ENCODE measurements around the gene MACO1.

MACO1 gene

GRCh38 chr1:25522031-25522655, 91.4 kb downstream of the MACO1 start:
- TF ChIP-seq ZBTB7A (IDR thresholded peaks at IDR 0.05; ENCODE audit: low read depth) (no peak), YY1 (IDR thresholded peaks at IDR 0.05; ENCODE audit: low read depth) (no peak), TCF12 (IDR thresholded peaks at IDR 0.05; ENCODE audit: low read depth) (no peak), EP300 (IDR thresholded peaks at IDR 0.05; ENCODE audit: borderline replicate concordance) (no peak), EGR1 (IDR thresholded peaks at IDR 0.05) (no peak), FOXM1 (IDR thresholded peaks at IDR 0.05; ENCODE audit: borderline replicate concordance, low read depth) (no peak), NFIC (IDR thresholded peaks at IDR 0.05) (no peak), TAF1 (IDR thresholded peaks at IDR 0.05; ENCODE audit: low read depth) (no peak), TEAD4 (IDR thresholded peaks at IDR 0.05) (no peak)
- TF ChIP-seq, protein P1, sequence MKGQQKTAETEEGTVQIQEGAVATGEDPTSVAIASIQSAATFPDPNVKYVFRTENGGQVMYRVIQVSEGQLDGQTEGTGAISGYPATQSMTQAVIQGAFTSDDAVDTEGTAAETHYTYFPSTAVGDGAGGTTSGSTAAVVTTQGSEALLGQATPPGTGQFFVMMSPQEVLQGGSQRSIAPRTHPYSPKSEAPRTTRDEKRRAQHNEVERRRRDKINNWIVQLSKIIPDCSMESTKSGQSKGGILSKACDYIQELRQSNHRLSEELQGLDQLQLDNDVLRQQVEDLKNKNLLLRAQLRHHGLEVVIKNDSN (IDR thresholded peaks at IDR 0.05): no peak
- TF ChIP-seq, protein P2, sequence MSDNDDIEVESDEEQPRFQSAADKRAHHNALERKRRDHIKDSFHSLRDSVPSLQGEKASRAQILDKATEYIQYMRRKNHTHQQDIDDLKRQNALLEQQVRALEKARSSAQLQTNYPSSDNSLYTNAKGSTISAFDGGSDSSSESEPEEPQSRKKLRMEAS (IDR thresholded peaks at IDR 0.05): no peak

GRCh38 chr1:25523542-25523941, 92.8 kb downstream of the MACO1 start:
- TF ChIP-seq TCF12 (IDR thresholded peaks at IDR 0.05; ENCODE audit: low read depth) (no peak), RAD21 (IDR thresholded peaks at IDR 0.05; ENCODE audit: low read depth) (peak; percentile 85)
- TF ChIP-seq, protein P1 (IDR thresholded peaks at IDR 0.05): no peak

- TF ChIP-seq TCF12 (IDR thresholded peaks at IDR 0.05; ENCODE audit: low read depth) (no peak), NFIC (IDR thresholded peaks at IDR 0.05) (no peak), ZBTB7A (IDR thresholded peaks at IDR 0.05; ENCODE audit: low read depth) (no peak), EGR1 (IDR thresholded peaks at IDR 0.05) (no peak), REST (IDR thresholded peaks at IDR 0.05; ENCODE audit: low read depth) (no peak), TEAD4 (IDR thresholded peaks at IDR 0.05) (no peak), FOXM1 (IDR thresholded peaks at IDR 0.05; ENCODE audit: borderline replicate concordance, low read depth) (no peak), TAF1 (IDR thresholded peaks at IDR 0.05; ENCODE audit: low read depth) (no peak), EP300 (IDR thresholded peaks at IDR 0.05; ENCODE audit: borderline replicate concordance) (no peak), YY1 (IDR thresholded peaks at IDR 0.05; ENCODE audit: low read depth) (no peak), CEBPB (IDR thresholded peaks at IDR 0.05) (no peak), RAD21 (IDR thresholded peaks at IDR 0.05; ENCODE audit: low read depth) (no peak), CREB1 (IDR thresholded peaks at IDR 0.05; ENCODE audit: low read depth) (no peak)
- TF ChIP-seq, protein P2 (IDR thresholded peaks at IDR 0.05): no peak
- TF ChIP-seq, protein P1 (IDR thresholded peaks at IDR 0.05): no peak
Measured at GRCh38 chr1:25524568-25525360, 94.1 kb downstream of the MACO1 start.

DNA sequence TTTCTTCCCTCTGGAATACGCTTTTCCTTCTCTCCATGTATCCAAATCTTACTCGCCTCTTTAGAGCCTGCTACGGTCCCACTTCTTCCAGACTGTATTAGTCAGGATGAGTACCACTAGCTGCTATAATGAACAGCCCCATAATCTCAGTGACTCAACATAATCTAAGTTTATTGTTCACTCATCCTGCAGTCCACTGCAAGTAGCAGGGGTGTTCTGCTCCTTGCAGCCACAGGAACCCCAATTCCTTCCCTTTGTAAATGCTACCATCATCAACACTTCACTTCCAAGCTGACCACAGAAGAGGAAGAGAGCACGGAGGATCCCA, 94.6 kb downstream of the MACO1 start:
- TF ChIP-seq EGR1 (IDR thresholded peaks at IDR 0.05): no peak
- no peak for TF ChIP-seq TEAD4 (IDR thresholded peaks at IDR 0.05)
- TF ChIP-seq TAF1 (IDR thresholded peaks at IDR 0.05; ENCODE audit: low read depth): no peak
- no peak for TF ChIP-seq ZBTB7A (IDR thresholded peaks at IDR 0.05; ENCODE audit: low read depth)
- TF ChIP-seq TCF12 (IDR thresholded peaks at IDR 0.05; ENCODE audit: low read depth): no peak
- no peak for TF ChIP-seq CEBPB (IDR thresholded peaks at IDR 0.05)
- TF ChIP-seq EP300 (IDR thresholded peaks at IDR 0.05; ENCODE audit: borderline replicate concordance): no peak
- TF ChIP-seq, protein P2 (IDR thresholded peaks at IDR 0.05): no peak
- TF ChIP-seq RAD21 (IDR thresholded peaks at IDR 0.05; ENCODE audit: low read depth): no peak
- no peak for TF ChIP-seq YY1 (IDR thresholded peaks at IDR 0.05; ENCODE audit: low read depth)
- TF ChIP-seq, protein P1 (IDR thresholded peaks at IDR 0.05): no peak
- TF ChIP-seq CREB1 (IDR thresholded peaks at IDR 0.05; ENCODE audit: low read depth): no peak
- TF ChIP-seq NFIC (IDR thresholded peaks at IDR 0.05): no peak
- TF ChIP-seq FOXM1 (IDR thresholded peaks at IDR 0.05; ENCODE audit: borderline replicate concordance, low read depth): no peak
- TF ChIP-seq REST (IDR thresholded peaks at IDR 0.05; ENCODE audit: low read depth): no peak
